Activated gamma-delta T cell treated with anti-CD3 and anti-CD28 coated beads, Interleukin-2, amount 50 U/mL, for 16 hours (primary cell): ENCODE results near the gene PLEKHA1.

ENCODE experiments used
- DNase-seq: peaks from one replicate; pipeline ENCODE4 v3.0.0-alpha.2; 2020; ENCODE audit warnings: low read depth

Gene PLEKHA1

DNA sequence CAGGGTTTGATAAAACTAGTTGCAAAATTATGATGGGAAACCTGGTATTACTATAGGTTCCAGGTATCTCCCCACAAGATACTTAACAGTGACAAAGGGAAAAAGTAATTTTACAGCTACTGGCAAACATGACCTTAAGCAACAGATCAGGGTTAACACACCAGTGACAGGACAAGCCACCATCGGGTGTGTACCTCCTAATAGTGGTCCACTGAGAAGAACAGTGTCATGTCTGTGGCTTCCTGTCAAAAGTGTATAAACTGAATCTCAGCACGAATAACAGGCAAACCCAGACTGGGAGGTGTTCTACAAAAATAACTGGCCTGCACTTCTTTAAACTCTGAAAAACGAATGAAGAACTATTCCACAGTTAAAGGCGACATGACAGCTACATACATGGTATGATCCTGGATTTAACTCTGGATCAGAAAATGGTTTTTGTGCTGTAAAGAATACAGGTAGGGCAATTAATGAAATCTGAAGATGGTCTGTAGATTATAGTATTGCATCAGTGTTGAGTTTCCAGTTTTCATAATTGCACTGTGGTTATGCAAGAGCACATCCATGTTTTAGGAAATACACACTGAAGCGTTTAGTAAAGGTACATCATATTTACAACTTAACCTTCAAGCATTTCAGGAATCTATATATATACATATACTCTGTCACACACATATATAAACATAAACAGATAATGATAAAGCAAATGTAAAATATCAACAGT, 47.9 kb downstream of the PLEKHA1 start:
- no peak for DNase-seq

DNA sequence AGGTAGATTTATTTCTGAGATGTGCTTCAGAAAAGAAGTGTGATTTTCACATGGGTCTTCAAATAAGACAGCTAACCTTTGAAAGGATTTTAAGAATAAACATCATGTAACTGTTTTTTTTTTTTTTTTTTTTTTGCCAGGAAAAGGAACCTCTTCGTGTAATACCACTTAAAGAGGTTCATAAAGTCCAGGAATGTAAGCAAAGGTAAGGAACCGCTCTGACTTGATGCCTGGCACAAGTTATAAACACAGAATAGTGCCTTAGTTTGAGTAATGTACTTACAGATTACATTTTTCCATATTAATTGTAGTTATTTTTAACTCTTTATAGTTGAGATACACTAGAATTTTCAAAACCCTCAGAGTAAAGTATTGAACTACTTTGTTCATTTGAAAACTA, 49.6 kb downstream of the PLEKHA1 start:
- DNase-seq, result no peak

- DNase-seq, result no peak
These were observed 52.3 kb downstream of the PLEKHA1 start for GRCh38 chr10:122426829-122427228.

- no peak for DNase-seq
These were observed 52.8 kb downstream of the PLEKHA1 start for GRCh38 chr10:122427280-122427679.

- no peak for DNase-seq
These were observed 60.8 kb downstream of the PLEKHA1 start for GRCh38 chr10:122435212-122435827.

GRCh38 chr10:122441961-122442360, 67.5 kb downstream of the PLEKHA1 start:
- no peak for DNase-seq

DNA sequence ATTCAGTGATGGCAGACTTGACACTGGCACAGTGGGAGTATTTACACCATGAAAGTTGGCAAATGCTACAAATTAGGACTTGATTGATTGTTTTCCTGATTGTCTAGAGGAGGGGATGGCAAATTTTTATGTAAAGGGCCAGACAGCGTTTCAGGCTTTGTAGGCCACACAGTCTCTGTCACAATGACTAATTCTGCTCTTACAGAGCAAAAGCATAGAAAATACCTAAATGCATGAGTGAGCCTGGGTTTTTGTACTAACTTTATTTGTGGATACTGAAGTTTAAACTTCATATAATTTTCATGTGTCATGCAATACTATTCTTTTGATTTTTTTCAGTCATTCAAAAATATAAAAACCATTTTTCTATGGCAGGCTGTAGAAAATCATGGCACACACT, 71.0 kb downstream of the PLEKHA1 start:
- DNase-seq, result no peak

DNA sequence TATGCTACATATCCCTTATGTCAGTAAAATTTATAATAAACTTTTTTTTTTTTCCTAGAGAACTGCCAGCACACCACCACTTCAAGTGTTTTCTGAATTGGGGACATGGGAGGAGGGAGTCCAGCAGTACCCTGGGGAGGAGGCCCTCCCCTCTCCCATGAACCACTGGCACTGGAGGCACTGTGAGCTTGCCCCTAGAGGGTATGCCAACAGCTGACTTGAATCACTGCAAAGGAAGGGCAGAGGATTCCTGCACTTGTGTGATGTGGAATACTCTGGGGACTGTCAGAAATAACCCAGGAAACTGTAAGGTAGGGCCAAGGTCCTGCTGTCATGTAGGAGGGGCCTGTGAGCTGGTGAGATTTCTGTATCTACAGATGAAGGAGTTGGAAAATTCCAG, 71.4 kb downstream of the PLEKHA1 start:
- no peak for DNase-seq

DNA sequence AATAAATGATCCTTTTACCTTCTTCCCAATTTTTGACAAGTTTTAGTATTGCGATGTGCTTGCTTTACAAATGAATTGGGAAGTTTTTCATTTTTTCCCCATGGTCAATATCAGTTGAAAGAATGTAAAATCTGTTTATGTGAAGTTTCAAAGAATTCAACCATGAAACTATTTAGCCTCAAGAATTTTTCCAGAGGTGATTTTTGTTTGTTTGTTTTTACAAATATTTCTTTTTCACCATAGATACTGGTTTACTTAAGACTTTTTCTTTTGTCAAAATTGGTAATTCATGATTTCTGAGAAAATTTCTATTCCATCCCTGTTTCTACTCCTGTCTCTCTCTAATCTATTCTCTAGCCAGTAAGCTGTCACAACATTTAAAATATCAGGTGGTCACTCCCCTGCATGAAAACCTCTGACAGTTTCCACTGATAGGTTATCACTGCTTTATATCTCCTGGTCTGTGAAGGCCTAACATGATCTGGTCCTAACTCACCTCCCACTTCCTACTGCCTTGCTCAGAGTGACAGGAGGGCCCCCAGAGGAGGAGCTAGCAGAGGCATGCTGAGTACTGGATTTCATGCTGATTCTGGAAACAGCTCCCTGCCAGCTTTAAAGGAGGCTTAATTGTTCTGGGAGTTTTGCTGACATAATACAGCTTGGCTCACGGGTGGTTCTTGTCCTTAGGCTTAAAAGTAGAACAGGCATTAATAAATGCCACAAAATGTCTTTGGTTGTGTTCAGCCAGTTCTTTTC, 72.3 kb downstream of the PLEKHA1 start:
- DNase-seq, result no peak

DNA sequence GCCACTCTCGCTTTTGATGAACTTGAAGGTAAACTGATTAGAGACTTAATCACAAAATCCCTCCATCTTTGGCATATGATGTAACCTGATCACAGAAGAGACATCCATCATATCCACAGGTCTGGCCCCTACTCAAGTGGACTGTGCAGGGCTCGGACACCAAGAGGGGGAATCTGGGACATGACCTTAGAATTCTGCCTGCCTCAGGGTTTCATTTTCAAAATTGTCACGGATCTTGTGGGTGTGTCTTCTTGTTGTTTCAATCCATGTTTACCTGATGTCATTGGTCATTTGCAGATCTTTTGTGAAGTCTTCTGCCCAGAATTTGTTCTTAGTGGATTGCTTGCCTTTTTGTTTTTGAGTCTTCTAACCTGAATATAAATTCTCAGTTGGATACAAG, 74.1 kb downstream of the PLEKHA1 start:
- no peak for DNase-seq

DNA sequence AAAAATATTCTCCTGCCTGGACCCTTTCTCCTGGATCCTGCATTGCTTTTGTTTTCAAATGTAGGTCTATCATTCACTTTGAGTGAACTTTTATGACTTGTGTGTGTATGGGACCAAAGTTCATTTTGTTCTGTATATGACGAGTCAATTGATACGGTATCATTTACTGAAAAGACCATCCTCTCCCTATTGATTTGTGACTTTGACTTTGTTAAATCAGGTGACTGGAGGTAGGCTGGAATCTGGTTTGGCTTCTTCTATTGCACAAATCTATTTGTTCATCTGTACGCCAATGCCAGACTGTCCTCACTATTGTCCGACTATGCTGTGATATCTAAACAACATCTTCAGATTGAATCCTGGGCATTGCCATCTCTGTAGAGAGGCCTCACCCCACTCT, 74.6 kb downstream of the PLEKHA1 start:
- no peak for DNase-seq

DNA sequence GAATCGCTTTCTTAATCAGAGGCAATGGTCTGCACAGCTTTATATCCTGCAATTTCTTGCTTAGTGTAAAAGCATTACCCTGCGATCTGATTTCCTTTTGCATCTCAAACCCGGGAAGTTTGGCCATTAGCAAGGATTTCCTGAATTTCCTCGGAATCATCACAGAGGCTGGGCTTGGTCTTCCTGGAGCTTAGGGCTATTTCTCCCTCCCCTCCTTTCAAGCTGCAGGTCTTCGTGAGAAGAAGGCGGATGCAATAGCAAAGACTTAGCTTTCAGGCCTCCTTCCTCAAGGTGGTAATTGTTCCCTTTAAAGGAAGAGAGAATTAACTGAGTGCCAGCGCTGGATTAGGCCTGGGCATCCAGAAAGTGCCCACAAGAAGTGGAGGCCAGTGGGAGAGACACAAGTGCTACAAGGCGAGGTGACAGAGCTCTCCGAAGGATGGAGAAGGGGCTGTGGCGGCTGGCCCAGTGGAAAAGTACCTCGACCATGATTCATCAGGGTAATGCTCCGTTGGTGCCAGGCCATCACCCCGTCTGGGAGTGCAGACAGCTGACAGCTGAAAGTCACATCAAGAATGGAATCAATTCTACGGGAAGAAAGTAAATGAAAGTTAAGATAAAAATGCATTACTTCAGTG, 76.0 kb downstream of the PLEKHA1 start:
- DNase-seq, result no peak

DNA sequence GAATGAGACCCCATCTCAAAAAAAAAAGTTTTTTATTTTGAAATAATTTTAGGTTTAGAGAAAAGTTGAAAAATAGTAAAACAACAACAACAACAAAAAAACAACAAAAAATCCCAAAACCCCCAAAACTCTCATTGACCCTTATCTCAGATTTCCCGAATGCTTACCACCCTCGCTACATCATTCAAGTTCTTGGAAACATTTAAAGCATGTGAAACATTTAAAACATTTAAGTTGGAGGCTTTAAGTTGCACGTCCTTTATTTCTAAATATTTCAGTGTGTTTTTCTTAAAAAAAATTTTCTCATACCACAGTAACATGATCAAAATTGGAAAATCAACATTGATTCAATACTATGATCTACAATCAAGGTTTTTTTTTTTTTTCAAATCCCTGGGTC, 79.6 kb downstream of the PLEKHA1 start:
- DNase-seq, result no peak

DNA sequence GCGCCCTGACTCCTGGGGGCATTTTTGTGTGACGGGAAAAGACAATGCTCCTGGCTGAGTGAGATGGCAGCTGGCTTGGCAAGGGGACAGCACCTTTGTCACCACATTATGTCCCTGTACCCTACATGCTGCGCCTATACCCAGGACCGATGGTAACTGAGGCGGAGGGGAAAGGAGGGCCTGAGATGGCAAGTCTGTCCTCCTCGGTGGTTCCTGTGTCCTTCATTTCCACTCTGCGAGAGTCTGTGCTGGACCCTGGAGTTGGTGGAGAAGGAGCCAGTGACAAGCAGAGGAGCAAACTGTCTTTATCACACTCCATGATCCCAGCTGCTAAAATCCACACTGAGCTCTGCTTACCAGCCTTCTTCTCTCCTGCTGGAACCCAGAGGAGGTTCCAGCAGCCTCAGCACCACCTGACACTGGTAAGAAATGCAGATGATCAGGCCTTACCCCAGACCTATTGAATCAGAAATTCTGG, 80.1 kb downstream of the PLEKHA1 start, which contains the start of gene ARMS2:
Gene ARMS2 (plus strand): TSS at position 51 of the 478 bp plus-strand sequence. CDS start 75 bp downstream, at position 126.
- DNase-seq, result no peak

DNA sequence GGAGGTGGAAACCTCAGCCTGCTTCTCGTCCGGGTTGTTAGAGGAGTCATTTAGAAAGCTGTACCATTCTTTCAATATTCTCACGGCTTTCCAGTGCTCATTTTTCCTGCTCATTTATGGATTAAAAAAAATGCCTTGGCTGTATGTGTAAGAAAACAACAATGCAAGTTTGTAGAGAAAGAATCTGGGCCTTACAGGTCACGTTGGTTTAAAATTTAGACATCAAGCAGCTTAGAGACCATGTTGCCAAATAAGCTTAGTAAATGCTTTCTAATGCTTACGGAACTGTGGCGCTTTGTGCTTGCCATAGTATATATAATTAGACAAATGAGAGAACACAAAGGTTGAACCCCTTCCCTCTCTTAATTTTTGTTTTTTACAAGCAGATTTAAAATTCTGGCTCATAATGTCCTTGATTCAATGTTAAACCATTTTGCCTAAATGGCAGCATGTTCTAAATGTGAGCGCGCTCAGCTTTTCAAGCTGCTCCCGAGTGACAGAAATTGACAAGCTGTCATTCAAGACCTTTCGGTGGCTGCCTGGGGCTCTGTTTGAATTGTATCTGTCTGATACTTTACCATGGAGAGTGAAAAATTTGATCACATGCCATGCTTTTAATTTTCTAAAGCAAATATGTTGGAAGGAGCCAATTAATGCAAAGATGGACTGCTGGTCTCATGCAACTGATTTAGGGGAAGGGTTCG, 81.0 kb downstream of the PLEKHA1 start:
- no peak for DNase-seq

DNA sequence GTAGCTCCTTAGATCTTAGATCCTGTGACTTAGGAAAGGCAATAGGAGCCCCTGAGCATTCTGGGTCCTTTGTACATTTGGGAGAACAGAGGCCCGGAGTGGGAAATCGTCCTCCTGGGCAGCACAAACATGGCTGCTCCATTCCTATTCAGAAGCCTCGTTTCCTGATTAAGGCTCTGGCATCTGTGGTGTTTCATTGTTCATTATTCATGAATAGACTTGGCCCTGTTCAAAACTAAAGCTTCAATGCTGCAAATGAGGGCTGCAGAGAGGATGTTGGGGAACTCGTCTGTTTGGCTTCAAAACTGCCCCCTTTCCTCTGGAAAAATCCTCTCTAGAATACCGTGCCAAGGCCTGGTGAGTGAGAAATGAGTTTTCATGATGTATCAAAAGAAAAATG, 83.4 kb downstream of the PLEKHA1 start:
- no peak for DNase-seq

DNA sequence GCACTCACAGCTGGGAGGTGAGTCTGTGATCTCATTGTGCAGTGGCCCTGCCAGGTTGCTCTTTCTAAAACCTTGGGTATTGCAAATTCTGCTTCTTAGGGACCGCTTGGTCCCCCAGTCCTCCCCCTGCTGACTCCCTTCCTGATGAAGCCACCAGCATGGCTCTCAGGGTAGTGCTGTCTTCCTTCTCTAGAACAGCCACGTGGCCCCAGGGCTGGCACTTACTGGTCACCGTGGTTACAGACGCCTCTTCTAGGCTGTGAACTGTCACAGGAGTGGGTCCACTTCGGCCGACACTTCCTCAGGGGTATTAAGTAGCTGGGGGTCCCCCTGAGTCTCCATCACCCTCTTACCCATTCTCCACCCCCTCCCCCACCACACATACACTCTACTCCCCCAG, 84.2 kb downstream of the PLEKHA1 start:
- DNase-seq, result no peak

DNA sequence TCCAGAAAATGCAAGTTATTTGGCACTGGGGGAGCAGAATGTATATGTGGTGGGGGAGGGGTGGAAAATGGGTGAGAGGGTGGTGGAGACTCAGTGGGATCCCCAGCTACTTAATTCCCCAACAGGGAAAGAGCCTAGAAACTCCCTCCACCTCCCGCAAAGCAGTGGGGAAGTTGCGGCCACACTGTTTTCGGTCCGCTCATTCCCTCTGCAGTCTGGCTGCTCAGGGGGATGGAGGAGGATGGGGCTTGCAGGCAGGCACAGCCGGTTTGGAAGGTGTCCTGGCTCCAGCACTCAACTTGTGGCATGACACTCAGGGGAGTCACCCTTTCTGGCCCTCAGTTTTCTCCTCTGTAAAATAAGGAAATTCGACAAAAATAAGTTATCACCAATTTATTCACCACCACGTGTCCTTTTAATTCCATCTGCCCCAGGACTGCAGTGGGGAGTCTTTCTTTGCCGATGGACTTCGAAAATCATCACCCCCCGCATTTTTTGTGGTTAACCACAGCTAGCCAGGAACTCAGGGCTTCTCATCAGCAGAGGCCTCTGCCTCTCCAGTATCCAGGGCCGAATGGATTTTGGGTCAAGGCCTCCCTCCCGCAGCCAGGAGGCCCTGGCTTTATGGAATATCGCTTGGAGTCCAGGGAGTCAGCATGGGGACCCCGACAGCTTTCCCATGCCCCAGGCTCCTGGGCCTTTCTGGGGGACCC, 85.2 kb downstream of the PLEKHA1 start:
- DNase-seq, result no peak

DNA sequence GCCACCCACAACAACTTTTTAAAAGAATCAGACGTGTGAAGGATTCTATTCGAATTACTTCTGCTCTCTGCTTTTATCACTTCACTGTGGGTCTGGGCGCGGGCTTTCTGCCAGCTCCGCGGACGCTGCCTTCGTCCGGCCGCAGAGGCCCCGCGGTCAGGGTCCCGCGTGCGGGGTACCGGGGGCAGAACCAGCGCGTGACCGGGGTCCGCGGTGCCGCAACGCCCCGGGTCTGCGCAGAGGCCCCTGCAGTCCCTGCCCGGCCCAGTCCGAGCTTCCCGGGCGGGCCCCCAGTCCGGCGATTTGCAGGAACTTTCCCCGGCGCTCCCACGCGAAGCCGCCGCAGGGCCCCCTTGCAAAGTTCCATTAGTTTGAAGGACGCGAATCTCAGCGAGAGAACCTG, 86.4 kb downstream of the PLEKHA1 start:
- DNase-seq, result no peak

GRCh38 chr10:122461367-122461728, 86.8 kb downstream of the PLEKHA1 start, which contains the start of gene HTRA1:
Gene HTRA1 (plus strand): TSS chr10:122461553. CDS start chr10:122461653, 100 bp downstream.
- DNase-seq, result no peak
